M059J (cell line): ENCODE results near the gene HECTD4. TPM values are rescaled to one million over a fixed set of nuclear protein-coding genes. Genes with fewer than 3 reads are reported as not detected.
"Not testable (repeated sequence)": the region's sequence is repeated elsewhere in the genome, so short reads cannot be mapped to it uniquely, and the experiment has no call there.

ENCODE experiments used
- DNase-seq: peaks from one replicate; pipeline ENCODE4 v3.0.0-alpha.2; 2012; ENCODE audit warnings: low read depth
- total RNA-seq: library from RNA; depleted of rRNA; stranded (reverse); fragments of >200 nt; shearing (Covaris generic); gene quantifications from 2 replicates; pipeline ENCODE4 v1.2.3, GENCODE V29; 2014

HECTD4 gene
- total RNA-seq, 1 experiment from 2014 or later = 13.8 TPM

- peak; percentile 42 for DNase-seq
Observed at GRCh38 chr12:112353393-112353792, 28.8 kb downstream of the HECTD4 start.

GRCh38 chr12:112352921-112353320 is 29.3 kb downstream of the HECTD4 start:
- no peak for DNase-seq

- DNase-seq = no peak
Observed at GRCh38 chr12:112350593-112351592, 31.3 kb downstream of the HECTD4 start.

- DNase-seq = no peak
Observed at GRCh38 chr12:112349431-112349830, 32.8 kb downstream of the HECTD4 start.

GRCh38 chr12:112348926-112349325 is 33.3 kb downstream of the HECTD4 start:
- DNase-seq = not testable (repeated sequence)

GRCh38 chr12:112347581-112347982 is 34.6 kb downstream of the HECTD4 start:
- DNase-seq = peak; percentile 49

- no peak for DNase-seq
Observed at GRCh38 chr12:112346194-112346593, 36.0 kb downstream of the HECTD4 start.

GRCh38 chr12:112344220-112344619 is 38.0 kb downstream of the HECTD4 start:
- DNase-seq = no peak

- DNase-seq = no peak
Observed at GRCh38 chr12:112342587-112342986, 39.6 kb downstream of the HECTD4 start.

- DNase-seq = no peak
Observed at GRCh38 chr12:112341046-112341825, 41.0 kb downstream of the HECTD4 start.

- DNase-seq = no peak
Observed at GRCh38 chr12:112340230-112340629, 42.0 kb downstream of the HECTD4 start.

GRCh38 chr12:112334999-112335398 is 47.2 kb downstream of the HECTD4 start:
- not testable (repeated sequence) for DNase-seq

GRCh38 chr12:112333019-112333418 is 49.2 kb downstream of the HECTD4 start:
- no peak for DNase-seq

- DNase-seq = no peak
Observed at GRCh38 chr12:112331886-112332285, 50.3 kb downstream of the HECTD4 start.

GRCh38 chr12:112330706-112331105 is 51.5 kb downstream of the HECTD4 start:
- no peak for DNase-seq

- DNase-seq = no peak
Observed at GRCh38 chr12:112328456-112329124, 53.6 kb downstream of the HECTD4 start.

- DNase-seq = no peak
Observed at GRCh38 chr12:112327209-112327938, 54.9 kb downstream of the HECTD4 start.

GRCh38 chr12:112325622-112326207 is 56.5 kb downstream of the HECTD4 start:
- DNase-seq = no peak

GRCh38 chr12:112325157-112325556 is 57.1 kb downstream of the HECTD4 start:
- DNase-seq = no peak

- no peak for DNase-seq
Observed at GRCh38 chr12:112322882-112323547, 59.2 kb downstream of the HECTD4 start.
